Activated CD4-positive, alpha-beta T cell treated with anti-CD3 and anti-CD28 coated beads, Interleukin-2, amount 50 U/mL, for 4 hours (primary cell): ENCODE measurements around the gene HBG2.
"Not testable (repeated sequence)": the region's sequence is repeated elsewhere in the genome, so short reads cannot be mapped to it uniquely, and the experiment has no call there.

Experiments used
- DNase-seq, 2 experiments: peaks; one replicate each; pipeline ENCODE4 v3.0.0-alpha.2; 2020

The HBG2 gene

GRCh38 chr11:5280582-5281102 is 26.1 kb upstream of the HBG2 start:
- no peak for DNase-seq

GRCh38 chr11:5279471-5280090 is 25.0 kb upstream of the HBG2 start:
- DNase-seq: no peak

GRCh38 chr11:5277807-5278382 is 23.3 kb upstream of the HBG2 start:
- DNase-seq: no peak

GRCh38 chr11:5276697-5277096 is 22.1 kb upstream of the HBG2 start:
- no peak for DNase-seq

GRCh38 chr11:5275369-5276110 is 21.0 kb upstream of the HBG2 start:
- DNase-seq: no peak

- no peak for DNase-seq
These were observed 19.8 kb upstream of the HBG2 start for GRCh38 chr11:5274395-5274794.

GRCh38 chr11:5272395-5273017 is 17.9 kb upstream of the HBG2 start:
- no peak for DNase-seq

- DNase-seq: no peak
These were observed 15.2 kb upstream of the HBG2 start, which contains the start of gene HBE1 for GRCh38 chr11:5269715-5270147. Gene HBE1 (minus strand): TSS chr11:5269945. CDS start chr11:5269890, 55 bp downstream.

- no peak for DNase-seq
These were observed 12.5 kb upstream of the HBG2 start for GRCh38 chr11:5267033-5267563.

GRCh38 chr11:5266609-5267008 is 12.0 kb upstream of the HBG2 start:
- DNase-seq: no peak

GRCh38 chr11:5265832-5266231 is 11.3 kb upstream of the HBG2 start:
- no peak for DNase-seq

GRCh38 chr11:5258543-5259262 is 4.1 kb upstream of the HBG2 start:
- no peak for DNase-seq

- no peak for DNase-seq
These were observed 2.7 kb upstream of the HBG2 start for GRCh38 chr11:5257296-5257695.

- DNase-seq: not testable (repeated sequence)
These were observed 558 bp downstream of the HBG2 start for GRCh38 chr11:5254023-5254422.

- DNase-seq: not testable (repeated sequence)
These were observed 1.1 kb downstream of the HBG2 start for GRCh38 chr11:5253440-5253839.

GRCh38 chr11:5252919-5253265 is 1.7 kb downstream of the HBG2 start:
- DNase-seq: no peak

GRCh38 chr11:5252192-5252918 is 2.2 kb downstream of the HBG2 start:
- DNase-seq: no peak

GRCh38 chr11:5251746-5252145 is 2.8 kb downstream of the HBG2 start:
- DNase-seq: no peak

GRCh38 chr11:5250543-5251204 is 3.9 kb downstream of the HBG2 start:
- DNase-seq: no peak

GRCh38 chr11:5249807-5250396 is 4.7 kb downstream of the HBG2 start, which contains the start of gene HBG1:
Gene HBG1 (minus strand): TSS chr11:5249857. CDS start chr11:5249804, 53 bp downstream.
- not testable (repeated sequence) for DNase-seq

- not testable (repeated sequence) for DNase-seq
These were observed 6.1 kb downstream of the HBG2 start for GRCh38 chr11:5248498-5248897.
